Ecto neural progenitor cell (in vitro differentiated cells): ENCODE measurements around the gene PRICKLE1.

Experiments
- DNase-seq: peaks from one replicate; pipeline ENCODE4 v3.0.0-alpha.2; 2018; ENCODE audit warnings: low spot score

PRICKLE1 gene

DNA sequence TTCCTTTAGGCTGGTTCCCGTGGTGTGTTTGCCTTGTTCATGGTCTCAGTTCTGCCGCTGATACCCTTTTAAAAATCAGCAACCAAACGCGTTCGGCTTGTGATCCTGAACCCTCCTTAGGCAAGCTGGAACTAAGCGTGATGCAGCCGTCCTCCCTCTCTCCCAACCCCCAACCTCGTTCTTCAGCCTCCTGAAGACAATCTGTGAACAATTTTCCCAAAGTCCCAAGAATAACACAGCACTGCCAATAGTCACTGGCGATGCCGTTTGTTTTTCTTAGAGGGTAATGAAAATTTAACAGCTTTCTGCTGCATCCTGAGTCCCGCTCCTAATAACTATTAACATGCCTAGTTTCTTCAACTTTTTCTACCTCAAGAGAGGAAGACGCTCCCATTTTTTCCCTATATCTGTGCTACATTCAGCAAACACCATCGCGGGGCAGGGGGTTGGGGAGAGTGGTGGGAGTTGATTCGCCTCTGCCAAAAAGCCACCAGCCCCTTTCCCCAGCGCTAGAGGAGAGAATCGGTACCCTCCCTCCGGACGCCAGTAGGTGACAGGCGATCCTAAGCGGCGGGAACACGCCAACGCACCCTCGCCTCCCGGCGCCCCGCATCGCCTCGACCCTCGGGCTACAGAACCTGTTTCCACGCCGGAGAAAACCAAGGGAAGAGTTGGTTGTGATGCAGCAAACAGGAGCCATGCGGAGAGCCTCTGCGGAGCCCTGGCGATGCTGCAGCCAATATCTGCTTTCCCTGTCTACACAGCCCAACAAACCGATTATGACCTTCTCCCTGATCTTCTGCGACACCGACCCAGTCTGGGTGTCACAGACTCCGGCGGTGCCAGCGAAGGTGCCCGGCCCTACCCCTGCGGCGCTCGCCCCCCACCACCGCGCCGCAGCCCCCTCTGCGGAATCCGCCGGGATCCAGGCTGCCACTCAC is 752 bp downstream of the PRICKLE1 start:
- peak; percentile 85 for DNase-seq

DNA sequence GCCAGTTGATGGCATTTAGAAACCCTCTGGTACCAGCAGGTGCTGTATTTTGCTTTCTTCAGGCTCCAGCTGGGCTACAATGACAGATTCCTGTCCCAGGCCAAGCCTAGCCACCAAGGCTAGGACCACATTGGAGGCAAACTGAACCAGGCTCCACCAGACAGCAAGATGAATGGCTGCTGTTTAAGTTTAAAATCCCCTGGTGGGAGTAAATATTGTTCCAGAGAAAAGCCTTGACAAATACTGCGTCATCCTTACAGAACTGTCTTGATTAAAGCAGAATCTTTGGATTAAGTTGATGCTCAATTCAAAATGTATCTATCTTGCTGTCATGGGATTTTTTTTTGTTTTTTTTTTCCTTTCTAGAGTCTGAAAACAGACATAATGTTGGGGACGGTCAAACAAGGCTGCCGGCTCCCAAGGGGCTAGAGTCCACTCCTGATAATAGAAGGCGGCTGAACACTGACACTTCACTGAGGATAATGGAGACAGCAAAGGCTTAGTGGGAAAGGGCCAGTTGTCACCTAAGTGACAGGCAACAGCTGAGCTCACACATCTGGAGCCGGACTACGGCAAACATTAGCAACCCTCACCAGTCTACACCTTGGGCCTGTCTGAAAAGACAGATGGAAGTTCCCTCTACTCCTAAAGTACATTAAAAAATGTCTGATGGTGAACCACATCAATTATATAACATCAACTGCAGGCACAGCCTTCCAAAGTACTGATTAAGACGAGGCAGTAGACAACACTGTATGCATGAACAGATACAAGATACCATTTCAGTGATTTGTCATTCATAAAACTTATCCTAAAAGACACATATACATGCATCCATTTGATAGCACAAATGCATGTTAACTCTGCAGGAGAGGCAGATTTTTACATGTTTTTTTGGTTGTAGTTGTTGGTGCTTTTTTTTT is 1.7 kb downstream of the PRICKLE1 start:
- no peak for DNase-seq

DNA sequence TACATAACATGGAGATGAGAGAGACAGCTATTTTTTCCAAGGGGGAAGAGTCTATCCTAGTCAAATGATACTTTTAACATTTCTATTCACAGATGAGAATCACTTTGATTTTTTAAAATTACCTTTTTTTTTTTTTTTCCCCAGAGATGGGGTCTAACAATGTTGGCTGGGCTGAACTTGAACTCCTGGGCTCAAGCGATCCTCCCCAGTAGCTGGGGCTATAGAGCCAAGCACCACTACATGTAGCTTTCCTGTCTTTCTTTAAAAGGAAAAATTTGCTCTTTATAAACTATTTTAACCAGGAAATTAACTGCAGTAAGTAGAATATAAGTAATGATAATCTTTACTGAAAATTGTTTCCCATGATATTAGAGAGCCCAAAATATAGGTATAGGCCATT is 3.3 kb downstream of the PRICKLE1 start:
- no peak for DNase-seq

DNA sequence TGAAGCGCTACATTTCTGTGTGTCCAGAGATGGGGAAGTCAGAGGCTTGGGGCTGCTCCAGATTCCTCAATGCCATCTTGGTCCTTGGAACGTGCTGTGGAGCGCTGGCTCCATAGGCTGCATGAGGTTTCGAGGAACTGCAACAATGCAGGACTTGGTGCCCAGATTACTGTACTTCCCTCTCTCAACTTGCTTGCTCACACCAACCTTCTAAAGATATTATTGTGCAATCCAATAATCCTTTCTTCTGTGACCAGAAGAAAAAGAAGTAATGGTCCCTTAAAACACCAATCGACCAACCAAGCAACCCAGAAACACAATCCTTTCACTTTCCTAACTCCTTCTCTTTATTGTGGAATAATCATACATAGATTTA is 3.7 kb downstream of the PRICKLE1 start:
- no peak for DNase-seq

DNA sequence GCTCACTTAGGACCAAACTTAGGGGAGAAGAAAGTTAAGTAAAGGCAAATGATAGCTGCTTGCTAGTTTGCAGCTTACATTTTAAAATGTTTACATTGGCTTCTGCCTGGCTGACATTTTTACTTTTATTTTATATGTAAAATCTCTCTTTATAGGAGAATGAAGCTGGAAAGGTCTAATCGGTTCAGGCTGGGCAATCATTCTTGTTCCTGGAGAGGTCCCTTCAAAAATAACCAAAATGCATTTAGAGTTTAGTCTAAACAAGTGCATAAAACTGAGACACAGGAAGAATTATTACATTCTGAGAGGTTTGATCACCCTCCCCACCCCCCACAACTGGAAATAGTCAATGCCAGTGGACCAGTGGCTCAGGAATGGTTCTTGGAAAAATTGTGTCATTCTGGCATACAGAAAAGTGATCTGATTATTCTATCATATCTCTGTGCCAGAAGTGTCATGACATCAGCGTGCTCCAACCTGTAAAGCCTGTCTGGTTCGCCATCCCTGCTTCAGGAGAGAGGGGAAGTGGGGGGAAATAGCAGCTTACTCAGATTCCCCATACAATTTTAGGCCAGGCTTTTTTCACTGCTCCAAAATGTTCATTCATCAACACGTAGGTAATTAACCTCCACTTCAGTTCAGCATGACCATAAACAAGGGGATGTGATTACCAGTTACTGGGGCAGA is 4.2 kb downstream of the PRICKLE1 start:
- DNase-seq: no peak

DNA sequence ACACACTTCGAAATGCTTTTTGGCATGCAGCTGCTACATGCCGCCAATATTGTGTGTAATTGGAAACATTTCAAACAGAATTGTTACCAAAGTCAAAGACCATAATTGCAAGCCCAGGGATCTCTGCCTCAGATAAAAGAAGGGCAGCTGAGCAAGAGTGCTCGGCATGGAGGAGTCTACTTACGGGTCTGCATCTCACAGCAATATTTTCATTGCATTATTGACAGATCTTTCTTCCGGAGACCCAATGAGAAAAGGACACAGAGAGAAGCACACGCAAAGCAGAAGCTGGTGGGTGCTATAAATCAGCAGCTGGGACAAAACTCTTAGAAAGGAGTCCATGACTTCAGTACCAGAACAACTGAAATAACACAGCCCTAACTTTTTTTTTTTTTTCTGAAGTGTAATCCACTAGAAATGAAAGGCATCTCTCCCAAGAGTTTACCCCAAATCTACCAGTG is 4.9 kb downstream of the PRICKLE1 start:
- no peak for DNase-seq

DNA sequence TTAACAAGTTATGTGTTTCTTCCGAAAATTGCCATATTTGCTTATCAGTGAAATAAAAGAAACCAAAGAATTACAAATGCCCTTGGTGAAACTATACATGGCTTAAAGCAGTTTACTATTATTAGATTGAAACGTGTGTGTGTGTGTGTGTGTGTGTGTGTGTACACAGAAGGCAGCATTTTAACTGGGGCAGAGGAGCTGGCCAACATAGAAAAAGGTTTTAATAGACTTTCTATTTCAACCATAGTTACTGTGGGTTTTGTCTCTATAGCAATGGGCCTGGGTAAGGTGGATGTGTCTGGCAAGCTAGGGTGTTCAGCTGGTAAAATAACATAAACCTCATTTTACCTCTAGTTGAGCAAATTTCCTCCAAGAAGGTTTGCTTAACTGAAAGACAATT is 6.5 kb downstream of the PRICKLE1 start:
- DNase-seq: no peak

DNA sequence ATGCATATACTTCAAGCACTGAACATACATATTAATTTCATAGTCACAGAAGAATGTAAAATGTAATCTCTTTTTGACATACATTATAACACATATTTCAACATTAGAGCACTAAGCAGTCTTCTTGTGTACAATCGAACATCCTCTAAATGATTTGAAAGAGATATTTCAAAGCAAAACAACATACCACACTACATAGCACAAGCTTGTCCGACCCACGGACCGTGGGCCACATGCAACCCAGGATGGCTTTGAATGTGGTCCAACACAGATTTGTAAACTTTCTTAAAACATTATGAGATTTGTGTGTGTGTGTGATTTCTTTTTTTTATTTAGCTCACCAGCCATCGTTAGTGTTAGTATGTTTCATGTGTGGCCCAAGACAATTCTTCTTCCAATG is 7.0 kb downstream of the PRICKLE1 start:
- DNase-seq: no peak

DNA sequence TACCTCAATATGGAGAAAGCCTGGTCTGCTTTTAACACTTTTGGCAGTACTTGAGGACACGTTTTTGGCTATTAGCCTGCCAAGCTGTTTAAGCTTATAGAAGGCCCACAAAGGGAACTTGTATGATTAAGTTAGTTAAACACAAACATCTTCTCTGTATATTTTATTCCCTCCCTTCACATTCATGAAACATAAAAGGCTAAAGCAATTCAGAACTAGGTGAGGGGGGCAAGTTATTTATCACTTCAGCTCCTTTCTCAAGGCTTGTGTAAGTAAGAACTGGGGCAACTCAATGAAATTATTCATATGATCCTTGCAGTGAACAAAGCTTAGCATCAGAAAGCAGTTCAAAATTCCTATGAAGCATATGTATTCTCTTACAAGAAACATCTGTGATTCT is 7.5 kb downstream of the PRICKLE1 start:
- no peak for DNase-seq

DNA sequence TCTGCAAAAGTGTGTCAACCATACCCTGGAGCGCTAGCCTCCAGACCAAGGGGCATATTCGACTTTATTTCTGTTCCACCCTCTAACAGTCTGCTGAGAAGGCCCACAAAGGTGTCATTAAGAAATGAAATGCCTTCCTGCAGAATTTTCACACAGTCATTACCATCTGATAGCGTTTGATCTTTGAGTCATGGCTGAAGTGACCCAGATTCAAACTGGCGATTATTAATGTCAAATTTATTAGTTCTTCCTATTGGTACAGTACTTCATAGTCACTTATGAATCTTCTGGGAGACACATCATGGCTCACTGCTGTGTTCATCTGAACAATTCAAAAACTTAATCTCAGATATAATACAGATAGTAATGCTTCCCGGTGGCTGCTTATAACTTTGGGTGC is 13.2 kb downstream of the PRICKLE1 start:
- DNase-seq: no peak

DNA sequence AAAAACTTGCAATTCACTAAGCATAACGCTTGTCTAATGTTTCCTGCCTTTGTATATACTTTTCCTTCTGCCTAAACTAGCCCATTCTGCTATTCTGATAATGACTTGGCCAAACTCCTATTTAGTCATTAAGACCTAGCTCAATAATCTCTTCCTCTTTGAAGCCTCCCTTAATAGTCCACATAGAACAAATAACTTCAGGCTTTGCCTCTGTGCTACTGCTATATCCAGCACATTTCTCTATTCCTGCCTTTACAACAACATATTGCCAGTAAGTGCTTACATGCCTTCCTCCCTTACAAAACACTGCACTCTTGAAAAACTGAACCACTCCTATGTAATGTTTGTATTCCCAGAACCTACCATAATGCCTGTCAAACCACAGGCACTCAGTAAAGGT is 13.8 kb downstream of the PRICKLE1 start:
- no peak for DNase-seq

DNA sequence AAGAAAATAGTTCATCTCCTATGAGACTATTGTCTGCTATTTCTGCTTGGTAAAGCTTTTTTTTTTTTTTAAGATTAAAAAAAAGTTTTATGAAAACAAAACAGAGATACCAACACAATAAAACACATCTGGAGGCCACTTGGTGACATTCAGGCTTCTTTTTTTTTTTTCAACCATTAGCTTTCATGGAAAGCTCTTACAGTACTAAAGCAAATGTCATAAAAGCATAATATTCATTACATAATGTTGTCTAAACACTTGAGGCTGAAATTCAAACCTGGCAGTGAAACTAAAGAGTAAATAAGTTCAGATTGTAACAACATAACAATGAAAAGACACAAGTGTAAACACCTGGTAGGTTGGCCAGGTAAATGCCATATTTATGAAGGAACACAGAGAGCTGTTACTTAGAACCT is 14.7 kb downstream of the PRICKLE1 start:
- DNase-seq: no peak

DNA sequence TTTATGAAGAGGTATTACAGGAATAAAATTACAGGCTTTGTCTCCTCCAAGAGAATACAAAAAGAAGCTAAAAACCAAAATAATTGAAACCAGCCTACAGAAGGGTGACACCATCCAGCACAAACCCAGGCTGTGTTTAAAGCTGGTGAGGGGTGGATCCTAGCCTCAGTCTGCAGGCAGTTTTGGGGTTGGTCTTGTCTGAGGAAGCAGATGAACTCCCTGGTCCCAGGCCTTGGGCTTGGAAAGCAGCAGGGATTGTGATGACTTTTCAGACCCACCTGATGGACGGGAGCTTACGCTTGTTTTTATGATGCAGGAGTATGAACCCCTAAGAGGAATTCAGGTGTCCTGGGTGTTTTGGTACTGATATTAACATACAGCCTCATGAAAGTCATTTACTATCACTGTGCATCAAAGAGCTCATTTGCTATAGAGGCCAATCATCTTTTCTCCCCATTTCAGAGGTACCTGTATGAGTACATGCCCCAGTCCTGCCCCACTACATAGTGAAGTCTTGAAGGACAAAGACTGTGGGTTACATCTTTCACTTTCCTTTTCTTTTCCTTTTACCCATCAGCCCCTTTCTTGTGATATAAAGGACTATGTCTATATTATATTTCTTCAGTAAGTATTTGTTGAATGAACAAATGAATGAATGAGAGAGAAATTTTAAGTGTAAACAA is 18.1 kb downstream of the PRICKLE1 start:
- DNase-seq: no peak

DNA sequence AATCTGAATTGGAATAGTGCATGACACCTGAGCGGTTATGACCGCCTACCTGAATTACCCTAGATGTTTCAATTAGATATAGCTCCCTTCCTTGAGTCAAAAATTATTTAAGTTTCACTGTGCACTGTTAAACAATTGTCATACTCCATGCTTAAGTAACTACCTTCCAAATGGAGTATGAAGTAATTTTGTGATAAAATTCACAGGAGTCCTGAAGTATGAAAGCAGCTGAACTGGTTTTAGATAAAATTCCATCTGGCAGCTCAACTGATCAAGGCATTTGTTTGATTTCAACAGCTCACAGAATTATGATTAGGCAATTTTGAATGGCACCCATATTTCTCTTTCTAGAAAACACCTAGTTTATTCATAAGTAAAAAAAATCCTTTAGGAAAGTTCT is 19.5 kb downstream of the PRICKLE1 start:
- no peak for DNase-seq

DNA sequence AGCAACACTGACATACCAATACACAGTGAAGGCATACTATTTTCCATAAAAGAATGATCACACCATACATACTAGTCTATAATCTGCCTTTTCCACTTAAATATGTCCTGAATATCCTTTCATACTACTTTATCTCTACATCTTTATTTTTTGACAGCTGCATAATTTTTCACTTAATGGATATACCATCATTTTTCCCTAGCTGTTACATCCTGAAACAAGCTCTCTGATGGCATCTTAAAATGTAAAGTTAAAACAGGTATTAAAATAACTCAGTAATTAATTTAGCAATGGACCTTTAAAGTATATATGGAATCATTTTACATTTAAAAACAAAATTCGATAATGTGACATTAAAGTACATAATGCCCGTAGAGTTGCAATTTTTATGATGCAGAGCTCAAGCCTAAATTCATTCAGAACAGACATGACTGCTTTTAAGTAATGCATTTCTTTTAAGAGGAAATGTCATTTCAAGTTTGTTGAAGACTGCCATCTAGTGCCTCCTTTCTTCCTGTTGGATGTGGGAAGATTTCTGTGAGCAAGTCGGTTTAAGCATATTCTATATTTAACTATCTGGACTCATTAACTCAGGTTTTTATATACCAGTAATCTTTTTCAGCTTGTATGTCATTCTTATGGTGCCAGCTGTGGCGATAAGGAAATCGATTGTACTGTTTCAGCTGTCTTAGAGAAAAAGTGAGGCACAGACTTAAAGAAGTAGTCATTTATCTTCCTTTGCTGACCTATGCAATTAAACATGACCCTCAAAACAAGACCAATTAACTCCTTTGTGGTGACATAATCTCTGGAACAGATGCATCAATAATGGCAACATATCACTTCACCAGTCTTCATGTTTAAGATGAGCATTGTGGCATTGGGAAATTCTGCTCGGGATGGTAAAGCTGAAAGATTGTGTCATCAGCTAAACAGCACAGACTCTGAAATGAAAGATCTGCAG is 20.3 kb downstream of the PRICKLE1 start:
- DNase-seq: no peak

DNA sequence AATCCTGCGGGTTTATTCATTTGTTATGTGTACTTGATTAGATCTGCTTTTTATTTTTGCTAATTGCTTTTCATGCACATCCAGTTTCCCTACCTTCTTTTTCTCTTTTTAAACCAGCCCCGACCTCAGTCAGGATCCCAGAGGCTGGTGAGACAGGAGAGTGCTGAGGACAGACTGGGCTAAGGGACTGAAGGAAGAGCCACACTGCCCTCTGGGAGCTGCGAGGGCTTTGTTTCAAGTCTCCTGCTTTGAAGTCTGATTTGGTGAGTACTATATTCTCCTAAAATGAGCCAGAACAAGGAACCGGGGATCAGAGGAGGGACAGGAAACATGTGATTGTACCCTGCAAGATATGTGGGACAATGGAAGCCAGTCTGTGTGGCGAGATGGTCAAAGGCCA is 23.9 kb downstream of the PRICKLE1 start:
- no peak for DNase-seq

DNA sequence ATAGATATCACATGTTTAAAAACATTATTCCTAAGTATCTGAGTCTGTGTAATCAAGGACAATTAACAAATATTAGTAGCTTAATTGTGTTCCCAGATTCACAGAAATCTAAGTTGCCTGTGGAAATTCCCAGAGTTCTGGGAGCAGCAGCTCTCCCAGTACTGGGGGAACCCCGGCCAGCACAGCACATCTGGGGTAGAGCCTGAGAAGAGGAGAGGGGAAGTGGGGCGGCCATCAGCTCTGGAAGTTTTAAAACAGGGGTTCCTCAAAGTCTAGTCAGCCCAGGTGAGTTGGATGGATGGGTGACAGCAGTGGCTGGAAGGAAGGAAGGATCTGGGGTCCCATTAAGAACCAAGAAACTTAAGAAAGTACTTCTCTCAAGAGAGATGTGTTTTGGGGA is 24.6 kb downstream of the PRICKLE1 start:
- no peak for DNase-seq

DNA sequence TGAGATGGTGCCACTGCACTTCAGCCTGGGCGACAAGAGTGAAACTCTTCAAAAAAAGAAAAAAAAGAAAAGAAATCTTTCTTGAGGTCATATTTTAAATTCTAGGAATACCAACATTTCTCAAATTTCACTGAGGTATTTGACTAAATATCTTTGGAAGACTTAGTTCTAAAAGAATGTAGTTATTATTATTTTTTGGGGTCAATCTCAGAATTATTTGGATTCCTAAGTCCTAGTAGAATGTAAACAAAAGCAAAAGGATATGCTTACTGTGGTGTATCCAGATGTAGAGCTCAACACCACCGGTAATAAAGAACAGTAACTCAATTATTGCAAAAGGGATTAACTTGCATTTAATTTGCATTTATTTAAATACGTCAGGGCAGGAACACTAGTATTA is 25.0 kb downstream of the PRICKLE1 start:
- no peak for DNase-seq

DNA sequence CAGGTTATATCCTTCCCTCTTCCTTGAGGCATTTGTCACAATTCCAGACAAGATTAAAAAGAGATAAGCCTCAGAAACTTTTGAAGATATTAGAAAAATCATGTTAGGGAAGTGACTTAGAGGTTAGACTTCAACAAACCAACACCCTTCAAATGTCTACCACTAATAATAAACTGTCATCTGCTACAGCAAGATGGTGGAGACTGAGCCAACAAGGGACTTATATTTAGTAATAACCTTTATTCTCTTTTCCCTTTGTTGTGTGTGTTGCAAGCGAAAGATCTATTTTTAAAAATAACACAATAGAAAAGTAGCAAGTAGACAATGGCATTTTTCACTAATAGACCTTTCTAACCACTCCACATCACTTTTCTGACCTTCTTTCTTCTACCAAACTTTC is 28.6 kb downstream of the PRICKLE1 start:
- DNase-seq: no peak

DNA sequence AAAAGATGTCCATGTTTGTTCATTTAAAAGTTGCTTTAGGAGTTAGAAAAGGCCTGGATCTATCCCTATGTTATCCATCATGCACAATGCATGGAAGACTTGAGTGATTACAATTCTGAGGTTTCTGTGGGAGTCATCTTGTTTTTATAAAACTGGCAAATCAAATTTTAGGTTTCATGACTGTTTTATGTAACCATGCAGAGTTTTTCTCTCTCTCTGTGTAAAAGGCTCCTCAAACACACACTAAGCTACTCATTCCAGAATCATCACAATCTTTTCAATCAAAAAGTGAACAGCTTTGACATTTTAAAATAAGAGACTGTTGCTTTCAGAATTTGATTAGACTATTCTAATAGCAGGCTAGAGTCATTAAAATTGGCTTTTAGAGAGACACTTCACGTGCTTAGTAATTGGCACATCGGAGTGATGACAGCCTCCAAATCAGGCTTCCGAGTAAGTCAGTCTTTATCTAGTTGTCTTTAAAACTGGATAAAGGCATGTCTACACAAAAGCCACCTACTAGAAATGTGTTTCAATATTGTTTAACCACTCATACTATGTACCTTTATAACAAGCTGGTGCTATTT is 31.9 kb downstream of the PRICKLE1 start:
- DNase-seq: no peak
